ENCODE data around the gene HINT1.

DNA sequence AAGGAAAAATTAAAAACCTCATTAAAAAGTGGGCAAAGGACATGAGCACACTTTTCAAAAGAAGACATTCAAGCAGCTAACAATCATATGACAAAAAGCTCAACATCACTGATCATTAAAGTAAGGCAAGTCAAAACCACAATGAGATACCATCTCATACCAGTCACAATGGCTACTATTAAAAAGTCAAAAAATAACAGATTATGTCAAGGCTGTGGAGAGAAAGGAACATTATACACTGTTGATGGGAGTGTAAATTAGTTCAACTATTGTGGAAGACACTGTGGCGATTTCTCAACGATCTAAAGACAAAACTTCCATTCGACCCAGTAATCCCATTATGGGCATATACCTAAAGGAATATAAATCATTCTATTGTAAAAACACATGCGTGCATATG is 35.8 kb downstream of the HINT1 start:
- TF ChIP-seq CTCF (IDR thresholded peaks at IDR 0.05) (no peak), ZFX (IDR thresholded peaks at IDR 0.05; ENCODE audit: borderline replicate concordance) (no peak)
